OCI-LY3 (cell line): ENCODE data around the gene SNX24.

Source experiments
- H2AFZ ChIP-seq: fragments of 200-600, 300-600 bp; shearing (Covaris generic); 2 replicates; pipeline ENCODE4 v1.6.0; 2014; ENCODE audit warnings: antibody characterized with exemption, low read depth, low read length
- H3K27ac ChIP-seq: fragments of 200-600, 300-600 bp; sonication (generic); 2 replicates; pipeline ENCODE4 v1.5.1; 2014; ENCODE audit warnings: mild to moderate bottlenecking, low read length, moderate library complexity, mixed read lengths
- H3K27me3 ChIP-seq: fragments of 200-600, 300-600 bp; sonication (generic); 2 replicates; pipeline ENCODE4 v1.6.1; 2014; ENCODE audit warnings: low read depth, low read length, mixed read lengths
- H3K36me3 ChIP-seq: fragments of 200-600, 300-600 bp; sonication (generic); replicated peaks from 2 replicates; pipeline ENCODE3; 2014; ENCODE audit warnings: low read depth, low read length, mixed read lengths
- H3K4me1 ChIP-seq: fragments of 300-600, 200-600 bp; sonication (generic); 2 replicates; pipeline ENCODE4 v1.6.1; 2014; ENCODE audit warnings: low read length, mixed read lengths
- H3K4me2 ChIP-seq: fragments of 200-600, 300-600 bp; sonication (generic); 2 replicates; pipeline ENCODE4 v1.6.1; 2014; ENCODE audit warnings: low read length, mixed read lengths
- H3K4me3 ChIP-seq: fragments of 300-600, 200-600 bp; sonication (generic); 2 replicates; pipeline ENCODE4 v1.5.1; 2014; ENCODE audit warnings: antibody characterized with exemption, mild to moderate bottlenecking, low read length, moderate library complexity
- H3K79me2 ChIP-seq: fragments of 300-600, 200-600 bp; shearing (Covaris generic); 2 replicates; pipeline ENCODE4 v1.6.1; 2014; ENCODE audit warnings: mild to moderate bottlenecking, low read length, mixed read lengths
- H3K9ac ChIP-seq: fragments of 300-600, 200-600 bp; shearing (Covaris generic); 2 replicates; pipeline ENCODE4 v1.6.0; 2014; ENCODE audit warnings: mild to moderate bottlenecking, low read length, moderate library complexity
- H3K9me3 ChIP-seq: fragments of 200-600, 300-600 bp; shearing (Covaris generic); 2 replicates; pipeline ENCODE4 v1.6.1; 2014; ENCODE audit warnings: low read length, mixed read lengths; ENCODE audit not compliant: insufficient read depth
- H4K20me1 ChIP-seq: fragments of 200-600, 300-600 bp; sonication (generic); 2 replicates; pipeline ENCODE4 v1.6.1; 2016; ENCODE audit warnings: low read length, mixed read lengths; ENCODE audit not compliant: insufficient read depth
- EZH2phosphoT487 ChIP-seq: fragments of 200-600 bp; shearing (Covaris generic); IDR thresholded peaks from 2 replicates; pipeline ENCODE4 v1.6.1; 2018; ENCODE audit warnings: antibody characterized with exemption, mixed run types, low read depth
- TF ChIP-seq, protein P1 (sequence below): fragments of 200-600, 300-600 bp; sonication (generic); IDR thresholded peaks from 2 replicates; pipeline ENCODE4 v1.5.1; 2014; ENCODE audit warnings: antibody characterized with exemption, low read length, low read depth

The SNX24 gene

DNA sequence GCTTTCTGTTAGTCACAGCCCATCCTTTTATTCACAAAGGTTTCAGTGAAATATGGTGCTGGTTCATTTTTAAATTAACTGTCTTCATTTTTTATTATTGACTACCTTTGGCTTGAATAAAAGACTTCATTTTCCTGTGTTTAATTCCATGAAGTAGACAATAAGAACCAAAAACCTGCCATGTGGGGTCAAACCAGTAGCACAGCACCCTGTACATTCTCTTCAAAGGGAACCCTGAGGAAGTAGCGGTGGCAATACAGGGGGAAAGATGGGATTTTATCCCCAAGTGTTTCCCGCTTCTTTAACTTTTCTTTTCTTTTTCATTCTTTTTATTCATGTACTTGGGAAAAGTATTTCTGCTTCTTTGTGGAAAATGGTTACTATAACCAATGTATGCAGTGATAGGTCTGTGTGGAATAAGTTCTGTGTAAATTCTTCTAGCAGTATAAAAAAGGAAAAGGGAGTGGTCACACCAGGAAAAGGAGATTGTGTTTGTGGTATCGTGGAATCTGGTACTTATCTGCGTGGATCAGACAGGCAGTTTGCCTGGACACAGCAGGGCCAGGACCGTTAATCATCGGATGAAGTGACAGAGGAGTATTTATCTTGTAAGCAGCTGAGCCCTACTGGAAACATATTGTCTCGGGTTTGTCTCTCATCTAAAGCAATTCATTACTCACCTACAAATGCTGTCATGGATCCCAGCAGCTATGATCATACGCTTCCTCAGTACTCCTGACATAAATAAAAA is 96.9 kb downstream of the SNX24 start:
- H3K4me2 ChIP-seq = peak overlapping the region; percentile 84

DNA sequence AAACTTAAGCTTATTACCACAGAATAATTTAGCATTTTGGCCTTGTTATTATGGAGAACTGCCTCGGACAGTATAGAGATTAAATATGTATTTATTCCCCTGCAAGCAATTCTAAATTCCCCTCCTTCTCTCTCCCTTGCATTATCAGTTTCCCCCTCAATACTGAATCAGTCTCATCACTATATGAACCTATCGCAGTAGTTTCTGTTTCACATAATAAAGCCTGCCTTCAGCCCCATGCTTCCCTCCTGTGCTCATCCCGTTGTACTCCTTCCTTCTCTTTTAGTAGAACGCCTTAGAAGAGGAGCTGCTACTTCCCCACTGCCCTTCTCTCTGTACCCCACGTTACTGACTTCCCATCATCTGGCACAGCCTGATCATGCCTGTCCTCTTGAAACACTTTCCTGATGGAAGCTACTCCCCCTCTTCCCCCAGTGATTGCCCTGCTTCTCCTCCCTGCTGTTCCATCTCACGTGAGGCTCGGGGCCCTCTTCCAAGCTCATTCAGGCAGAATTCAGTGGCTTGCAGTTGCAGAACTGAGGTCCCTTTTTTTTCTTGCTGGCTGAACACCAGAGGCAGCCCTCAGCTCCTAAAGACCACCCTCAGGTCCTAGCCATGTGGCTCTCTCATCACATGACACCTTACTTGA is 97.8 kb downstream of the SNX24 start:
- TF ChIP-seq EZH2phosphoT487 = no peak
- TF ChIP-seq, protein P1, sequence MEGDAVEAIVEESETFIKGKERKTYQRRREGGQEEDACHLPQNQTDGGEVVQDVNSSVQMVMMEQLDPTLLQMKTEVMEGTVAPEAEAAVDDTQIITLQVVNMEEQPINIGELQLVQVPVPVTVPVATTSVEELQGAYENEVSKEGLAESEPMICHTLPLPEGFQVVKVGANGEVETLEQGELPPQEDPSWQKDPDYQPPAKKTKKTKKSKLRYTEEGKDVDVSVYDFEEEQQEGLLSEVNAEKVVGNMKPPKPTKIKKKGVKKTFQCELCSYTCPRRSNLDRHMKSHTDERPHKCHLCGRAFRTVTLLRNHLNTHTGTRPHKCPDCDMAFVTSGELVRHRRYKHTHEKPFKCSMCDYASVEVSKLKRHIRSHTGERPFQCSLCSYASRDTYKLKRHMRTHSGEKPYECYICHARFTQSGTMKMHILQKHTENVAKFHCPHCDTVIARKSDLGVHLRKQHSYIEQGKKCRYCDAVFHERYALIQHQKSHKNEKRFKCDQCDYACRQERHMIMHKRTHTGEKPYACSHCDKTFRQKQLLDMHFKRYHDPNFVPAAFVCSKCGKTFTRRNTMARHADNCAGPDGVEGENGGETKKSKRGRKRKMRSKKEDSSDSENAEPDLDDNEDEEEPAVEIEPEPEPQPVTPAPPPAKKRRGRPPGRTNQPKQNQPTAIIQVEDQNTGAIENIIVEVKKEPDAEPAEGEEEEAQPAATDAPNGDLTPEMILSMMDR = no peak
- Histone ChIP-seq H3K9me3 (no peaks in the 10 kb centered on the region), H3K36me3 (no peaks in the 10 kb centered on the region), H3K4me1 (peaks cover 32% of the 10 kb centered on the region), H3K4me3 (peak overlapping the region; percentile 65), H3K27me3 (no peaks in the 10 kb centered on the region), H3K4me2 (peak overlapping the region; percentile 84), H3K27ac (peak overlapping the region; percentile 66), H3K9ac (peak overlapping the region; percentile 42), H4K20me1 (no peaks in the 10 kb centered on the region), H3K79me2 (no peaks in the 10 kb centered on the region), H2AFZ (peak overlapping the region; percentile 34; the same call in 1 of the 2 replicates)

More for the DNA sequence above, 96.9 kb downstream of the SNX24 start:
- no peaks in the 10 kb centered on the region for H3K9me3 ChIP-seq
- peaks cover 38% of the 10 kb centered on the region for H3K4me1 ChIP-seq
- TF ChIP-seq, protein P1 = no peak
- no peak for TF ChIP-seq EZH2phosphoT487
- no peaks in the 10 kb centered on the region for H3K79me2 ChIP-seq
- no peaks in the 10 kb centered on the region for H3K36me3 ChIP-seq
- peak overlapping the region; percentile 66 for H3K27ac ChIP-seq
- H3K4me3 ChIP-seq = peak overlapping the region; percentile 65
- H3K9ac ChIP-seq = peak overlapping the region; percentile 42
- peak overlapping the region; percentile 34; the same call in 1 of the 2 replicates for H2AFZ ChIP-seq
- no peaks in the 10 kb centered on the region for H4K20me1 ChIP-seq
- H3K27me3 ChIP-seq = no peaks in the 10 kb centered on the region

DNA sequence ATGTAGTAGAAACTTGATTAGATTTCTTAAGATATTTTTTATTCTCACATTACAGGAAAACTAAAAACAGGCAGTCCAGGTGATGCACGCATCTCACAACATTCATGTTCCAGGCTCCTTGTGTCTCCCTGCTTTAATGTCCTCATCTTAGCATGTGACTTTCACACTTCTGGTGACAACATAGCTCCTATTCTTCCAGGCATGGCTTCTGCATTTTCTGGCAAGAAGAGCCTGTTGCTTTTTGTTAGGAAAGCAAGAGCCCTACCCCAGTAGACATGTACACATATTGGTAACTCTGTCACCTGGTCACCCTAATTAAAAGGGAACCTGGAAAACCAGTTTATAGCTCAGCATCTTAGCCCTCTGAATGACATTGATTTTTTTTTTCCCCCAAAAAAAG is 98.6 kb downstream of the SNX24 start:
- Histone ChIP-seq H3K36me3 (no peaks in the 10 kb centered on the region), H3K27ac (no peak overlapping the region), H3K4me3 (no peak overlapping the region), H2AFZ (no peak overlapping the region), H3K9me3 (no peaks in the 10 kb centered on the region), H3K27me3 (no peaks in the 10 kb centered on the region), H4K20me1 (no peaks in the 10 kb centered on the region), H3K4me2 (no peak overlapping the region), H3K79me2 (no peaks in the 10 kb centered on the region), H3K4me1 (peaks cover 32% of the 10 kb centered on the region), H3K9ac (no peak overlapping the region)
- TF ChIP-seq, protein P1 = no peak
- no peak for TF ChIP-seq EZH2phosphoT487

DNA sequence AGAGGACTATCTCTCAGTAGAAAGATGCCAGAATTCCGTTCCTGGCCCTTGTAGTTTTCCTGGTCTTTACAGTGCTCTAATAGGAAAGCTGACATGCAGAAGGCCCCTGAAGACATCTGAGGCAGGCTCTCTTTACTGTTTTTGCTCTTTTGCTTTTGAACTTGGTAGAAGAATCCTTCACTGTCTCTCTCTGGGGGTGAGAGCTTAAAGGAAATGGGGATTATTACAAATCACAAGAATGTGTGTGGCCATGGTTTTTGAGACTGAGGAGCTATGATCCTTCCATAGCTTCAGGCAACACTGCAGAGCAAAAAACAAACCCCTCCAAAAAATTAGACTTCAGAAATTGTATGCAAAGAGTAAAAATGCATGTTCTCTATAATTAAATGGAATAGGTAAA is 102.0 kb downstream of the SNX24 start:
- Histone ChIP-seq H3K4me2 (no peak overlapping the region), H3K9ac (no peak overlapping the region), H3K36me3 (no peaks in the 10 kb centered on the region), H2AFZ (no peak overlapping the region), H3K27ac (no peak overlapping the region), H4K20me1 (no peaks in the 10 kb centered on the region), H3K9me3 (no peaks in the 10 kb centered on the region), H3K4me3 (no peak overlapping the region), H3K27me3 (no peaks in the 10 kb centered on the region), H3K4me1 (peaks cover 21% of the 10 kb centered on the region), H3K79me2 (no peaks in the 10 kb centered on the region)
- no peak for TF ChIP-seq EZH2phosphoT487
- TF ChIP-seq, protein P1 = no peak
